ENCODE measurements around the gene FCN1. TPM values are rescaled to one million over a fixed set of nuclear protein-coding genes. Genes with fewer than 3 reads are reported as not detected.

Gene FCN1
- not detected in 2 replicates for total RNA-seq

GRCh38 chr9:134917431-134918373, at the start of gene FCN1:
Gene FCN1, minus strand, starts transcription at chr9:134917912. Its CDS starts 41 bp downstream, at chr9:134917871.

GRCh38 chr9:134880484-134881312, 37.0 kb downstream of the FCN1 start, which contains the start of gene FCN2:
Gene FCN2, plus strand, starts transcription at chr9:134880810. Its CDS starts 12 bp downstream, at chr9:134880822.

Small RNAs within 50 kb of the gene (small RNA-seq; reads per million reads assigned to genes)
- gene AL603650.1, result not detected

Other genes with a start within 250 kb of the FCN1 start
- gene FCN2, start 37.1 kb downstream of the FCN1 start, total RNA-seq, result not detected in 2 replicates
- 9.0 and 10.7 TPM in 2 replicates for gene OLFM1, start 169.8 kb upstream of the FCN1 start, total RNA-seq